ELF-1 (cell line): ENCODE measurements around the gene SYF2.

ENCODE experiments used
- DNase-seq: peaks from one replicate; pipeline ENCODE4 v3.0.0-alpha.2; 2016; ENCODE audit warnings: low read depth, low spot score

Gene SYF2

DNA sequence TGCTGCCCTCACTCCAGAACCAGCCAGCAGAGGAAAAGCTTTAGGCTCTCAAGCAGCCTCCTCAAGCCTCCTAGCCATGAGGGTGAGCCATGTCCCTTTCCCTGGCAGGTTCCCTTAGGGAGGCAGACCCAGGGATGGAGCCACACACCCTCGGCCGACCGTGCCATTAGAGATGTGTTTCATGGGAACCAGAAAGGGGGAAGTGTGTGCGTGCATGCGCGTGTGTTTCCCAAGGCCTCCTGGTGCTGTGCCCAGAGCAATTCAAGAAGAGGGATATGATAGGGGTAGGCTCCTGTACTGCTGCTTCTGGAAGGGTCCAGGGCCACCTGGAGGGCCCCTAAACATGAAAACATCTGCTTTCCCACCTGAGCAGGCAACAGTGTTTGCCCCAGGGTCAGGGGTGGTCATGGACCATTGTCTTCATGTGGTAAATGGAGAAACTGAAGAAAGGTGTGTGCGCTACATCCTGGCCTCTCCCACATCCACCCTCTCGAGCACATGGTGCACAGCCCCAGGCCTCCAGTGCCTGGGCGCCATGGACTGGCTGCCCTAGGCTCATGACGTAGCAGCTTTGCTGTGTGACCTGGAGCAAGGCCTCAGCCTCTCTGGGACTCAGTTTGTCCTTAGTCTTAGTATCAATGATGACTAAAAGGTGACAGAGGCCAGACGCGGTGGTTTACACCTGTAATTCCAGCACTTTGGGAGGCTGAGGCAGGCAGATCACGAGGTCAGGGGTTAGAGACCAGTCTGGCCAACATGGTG, 48.1 kb downstream of the SYF2 start:
- no peak for DNase-seq

DNA sequence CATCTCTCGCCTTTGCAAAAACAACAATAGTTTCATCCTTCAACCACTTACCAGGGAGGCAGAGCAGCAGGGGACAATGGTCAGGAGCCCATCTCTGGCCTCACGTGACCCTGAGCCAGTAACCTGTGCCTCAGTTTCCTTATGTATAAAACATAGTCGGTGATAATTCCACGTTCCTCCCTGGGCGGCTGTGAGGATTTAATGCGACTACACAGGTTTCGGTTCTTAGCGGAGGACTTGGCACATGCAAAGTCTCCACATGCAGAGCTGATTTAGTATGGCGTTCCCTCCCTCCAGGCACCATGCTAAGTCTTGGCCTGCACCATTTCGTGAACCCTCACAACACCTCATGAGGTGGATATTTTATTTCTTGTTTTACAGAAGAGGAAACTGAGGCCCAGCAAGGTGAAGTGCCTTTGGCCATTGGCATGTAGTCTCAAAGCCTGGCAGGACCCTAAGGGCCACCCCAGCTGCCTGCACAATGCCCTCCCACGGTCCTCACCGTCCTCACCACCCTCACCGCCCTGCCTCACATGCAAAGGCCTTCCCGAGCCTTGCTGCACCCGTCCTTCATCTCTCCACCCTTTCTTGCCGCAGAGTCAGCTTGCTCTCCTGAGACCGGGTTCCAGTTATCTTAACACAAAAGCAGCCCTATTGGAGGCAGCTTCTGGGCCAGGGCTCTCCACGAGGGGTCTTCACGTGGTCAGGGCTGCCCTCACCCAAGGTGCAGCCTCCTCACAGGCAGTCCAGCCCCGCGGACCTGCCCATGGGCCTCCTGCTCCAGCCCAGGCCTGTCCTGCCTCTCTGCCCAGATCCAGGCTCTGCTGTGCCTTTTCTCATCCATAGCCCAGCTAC, 48.9 kb downstream of the SYF2 start:
- DNase-seq = no peak

- peak; percentile 30 for DNase-seq
Observed at GRCh38 chr1:25182629-25183028, 49.7 kb downstream of the SYF2 start.

DNA sequence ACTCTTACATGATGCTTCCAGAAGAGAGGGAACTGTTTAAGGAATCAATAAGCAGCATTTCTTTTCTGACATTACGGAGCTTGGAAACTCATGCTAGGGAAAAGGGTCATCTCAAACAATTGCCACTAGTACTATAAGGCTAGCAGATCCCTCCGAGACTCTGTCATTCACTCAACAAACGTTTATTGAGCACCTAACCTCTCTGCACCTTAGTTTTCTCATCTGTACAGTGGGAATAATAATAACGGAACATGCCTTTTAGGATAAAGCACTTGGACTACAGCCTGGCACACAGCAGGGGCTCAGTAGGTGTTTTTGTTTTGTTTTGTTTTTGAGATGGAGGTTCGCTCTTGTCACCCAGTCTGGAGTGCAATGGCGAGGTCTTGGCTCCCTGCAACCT, 51.3 kb downstream of the SYF2 start:
- DNase-seq = no peak

DNA sequence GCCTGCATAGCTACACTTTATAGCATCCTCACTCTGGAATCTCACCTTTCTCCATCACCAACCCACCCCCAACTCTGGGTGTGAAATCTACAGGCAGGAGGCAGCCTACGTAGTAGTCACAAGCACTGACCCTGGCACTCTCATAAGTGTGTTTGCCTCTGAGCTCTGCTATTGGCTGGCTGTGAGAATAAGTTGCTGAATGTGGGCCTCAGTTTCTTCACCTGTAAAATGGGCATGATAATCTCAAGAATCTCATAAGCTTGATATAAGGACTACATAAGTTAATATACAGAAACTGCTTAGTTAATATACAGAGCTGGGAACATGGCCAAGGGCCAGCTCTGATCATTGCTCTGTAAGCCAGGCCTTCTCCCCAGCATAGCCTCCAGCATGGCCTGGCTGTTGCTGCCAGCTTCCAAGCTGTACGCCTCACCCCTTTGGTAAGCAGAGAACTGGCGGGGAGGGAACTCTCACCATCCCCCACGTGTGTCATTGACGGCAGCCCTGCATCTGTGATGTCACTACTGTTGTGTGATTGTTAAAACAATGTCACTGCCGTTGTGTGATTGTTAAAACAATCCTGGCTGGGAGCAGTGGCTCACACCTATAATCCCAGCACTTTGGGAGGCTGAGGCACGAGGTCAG, 53.3 kb downstream of the SYF2 start:
- no peak for DNase-seq

DNA sequence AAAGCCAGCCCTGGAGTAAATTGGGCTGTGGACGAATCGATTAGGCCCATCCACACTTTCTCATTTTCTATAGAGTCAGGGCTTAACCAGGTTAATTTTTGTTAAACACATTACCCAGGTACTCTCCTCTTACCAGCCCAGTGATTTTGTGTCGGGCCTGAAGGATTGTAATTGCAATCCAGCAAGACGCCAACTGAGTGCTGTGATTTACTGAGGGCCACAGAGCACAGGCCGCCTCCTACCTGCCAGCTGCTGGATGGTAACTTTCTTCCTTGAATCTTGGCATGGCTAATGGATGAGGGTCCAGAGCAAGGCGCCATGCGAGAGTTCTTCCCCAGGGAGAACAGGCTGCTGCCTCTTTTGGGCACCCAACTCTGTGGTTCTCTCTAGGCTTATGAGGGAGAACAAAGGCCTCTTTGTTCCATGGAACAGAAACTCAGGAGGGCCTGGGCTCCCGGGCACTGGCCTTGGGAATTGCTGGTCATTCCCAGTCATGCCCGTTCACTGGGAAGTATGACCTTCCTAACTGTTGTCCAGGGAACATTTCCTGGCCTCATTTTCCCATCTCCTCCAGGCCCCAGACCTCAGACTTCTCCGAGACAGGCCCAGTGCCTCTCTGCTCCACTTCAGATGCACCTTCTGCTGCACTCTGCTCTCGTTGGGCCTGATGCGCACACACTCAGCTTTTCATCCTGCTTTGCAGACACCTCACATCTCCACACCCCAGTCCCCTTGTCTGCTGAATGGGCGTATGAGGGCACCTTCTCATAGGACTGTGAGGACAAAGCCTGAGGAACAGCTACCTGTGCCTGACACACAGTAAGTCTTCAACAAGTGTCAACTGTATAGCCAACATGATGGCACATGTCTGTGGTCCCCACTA, 57.3 kb downstream of the SYF2 start:
- DNase-seq = no peak

DNA sequence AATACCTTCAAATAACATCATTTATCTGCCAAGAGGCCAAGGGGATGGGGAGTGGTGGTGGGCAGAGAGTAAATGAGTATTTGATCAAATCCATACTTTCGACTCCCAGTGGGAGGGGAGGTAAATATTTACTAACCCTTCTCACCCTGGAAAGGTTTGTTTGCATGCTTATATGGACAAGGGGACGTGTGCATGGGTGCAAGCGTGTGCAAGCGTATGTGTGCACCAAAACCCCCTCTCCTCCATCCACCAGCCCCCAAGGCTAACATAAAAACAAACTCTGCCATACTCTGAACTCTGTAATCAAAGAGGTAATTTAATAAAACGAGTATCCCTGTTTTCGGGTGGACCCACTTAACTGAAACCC, 58.0 kb downstream of the SYF2 start:
- no peak for DNase-seq

GRCh38 chr1:25173809-25174340, 58.4 kb downstream of the SYF2 start:
- DNase-seq = no peak
